CD8-positive, alpha-beta memory T cell (primary cell): ENCODE measurements around the gene CUL3. TPM values are rescaled to one million over a fixed set of nuclear protein-coding genes. Genes with fewer than 3 reads are reported as not detected.

Source experiments
- CTCF ChIA-PET: fragments of 350-600 bp; sonication (Branson Sonifier 250); formaldehyde crosslinking; loops from one replicate; lab custom pipeline; 2021; ENCODE audit warnings: antibody characterized with exemption; lab: Charles Lee
- POLR2A ChIA-PET: fragments of 350-600 bp; sonication (Branson Sonifier 250); formaldehyde crosslinking; loops from one replicate; lab custom pipeline; 2021; ENCODE audit warnings: antibody characterized with exemption; lab: Charles Lee
- DNase-seq, 5 donors: peaks; one replicate each; pipeline versions ENCODE4 v3.0.0 to v3.0.0-alpha.2; 2020 to 2022; ENCODE audit warnings: mixed read lengths in 1 of 5
- H3K27ac ChIP-seq: one replicate; pipeline ENCODE4 v1.7.0; 2013; ENCODE audit warnings: low read depth, mild to moderate bottlenecking, low read length, moderate library complexity
- H3K27me3 ChIP-seq: 2 replicates; pipeline ENCODE4 v1.7.0; 2013; ENCODE audit warnings: low read length, mild to moderate bottlenecking; ENCODE audit not compliant: insufficient read depth, poor library complexity, severe bottlenecking
- H3K36me3 ChIP-seq: 2 replicates; pipeline ENCODE4 v1.7.0; 2013; ENCODE audit warnings: mild to moderate bottlenecking, low read length, moderate library complexity; ENCODE audit not compliant: insufficient read depth
- H3K4me1 ChIP-seq: 2 replicates; pipeline ENCODE4 v1.7.0; 2013; ENCODE audit warnings: mild to moderate bottlenecking, low read length, moderate library complexity; ENCODE audit not compliant: insufficient read depth
- H3K4me3 ChIP-seq: 2 replicates; pipeline ENCODE4 v1.7.0; 2013; ENCODE audit warnings: mild to moderate bottlenecking, low read length
- H3K9me3 ChIP-seq: 2 replicates; pipeline ENCODE4 v1.7.0; 2013; ENCODE audit warnings: mild to moderate bottlenecking, low read length
- H3K27ac Mint-ChIP-seq, 8 donors: one replicate each; pipeline ENCODE4 v1.8.0; 2020 to 2021; ENCODE audit warnings: mixed read lengths in 8 of 8, mild to moderate bottlenecking in 6 of 8, inconsistent platforms in 3 of 8, moderate library complexity in 3 of 8
- H3K27me3 Mint-ChIP-seq, 2 donors: one replicate each; pipeline ENCODE4 v1.8.0; 2020 to 2021; ENCODE audit warnings: mixed read lengths in 2 of 2, mild to moderate bottlenecking in 1 of 2, moderate library complexity in 1 of 2
- H3K36me3 Mint-ChIP-seq, 3 donors: one replicate each; pipeline ENCODE4 v1.8.0; 2020 to 2021; ENCODE audit warnings: mixed read lengths in 3 of 3, inconsistent platforms in 1 of 3, mild to moderate bottlenecking in 1 of 3
- H3K4me1 Mint-ChIP-seq, 3 donors: one replicate each; pipeline ENCODE4 v1.8.0; 2020 to 2021; ENCODE audit warnings: mixed read lengths in 3 of 3, inconsistent platforms in 1 of 3, mild to moderate bottlenecking in 1 of 3
- H3K4me3 Mint-ChIP-seq, 7 donors: one replicate each; pipeline ENCODE4 v1.8.0; 2020 to 2021; ENCODE audit warnings: mixed read lengths in 7 of 7, mild to moderate bottlenecking in 6 of 7, moderate library complexity in 4 of 7, inconsistent platforms in 2 of 7
- H3K9me3 Mint-ChIP-seq, 5 donors: one replicate each; pipeline ENCODE4 v1.8.0; 2020 to 2022; ENCODE audit warnings: mixed read lengths in 5 of 5, mild to moderate bottlenecking in 3 of 5, moderate library complexity in 2 of 5, inconsistent platforms in 1 of 5
- polyA plus RNA-seq: library from polyadenylated mRNA; unstranded; fragments of 300-500 nt; fragmentation: Illumina TruSeq; gene quantifications from one replicate; pipeline ENCODE4 v1.2.3, GENCODE V29; 2021
- total RNA-seq, 2 experiments: library from RNA; stranded (reverse); gene quantifications; one replicate each; pipeline ENCODE4 v1.2.3, GENCODE V29; 2021

Gene CUL3
- total and polyA plus RNA-seq, 3 experiments from 2014 or later, result 58.1 to 104 (median 100) TPM

GRCh38 chr2:224440988-224441387 is 144.2 kb downstream of the CUL3 start:
- no peak for DNase-seq
- Histone ChIP-seq H3K9me3 (no peaks in the 10 kb centered on the region), H3K27me3 (no peaks in the 10 kb centered on the region), H3K4me1 (no peaks in the 10 kb centered on the region), H3K36me3 (no peaks in the 10 kb centered on the region), H3K27ac (no peak overlapping the region), H3K4me3 (no peak overlapping the region)
- ChIA-PET CTCF (interaction anchor here (1.3 kb wide), 1 partner anchor 16 kb away, joined by 3 read pairs; no protein-coding TSS in a partner anchor), POLR2A (no interaction called here)
- Mint-ChIP-seq H3K36me3 (no peaks in the 10 kb centered on the region), H3K27me3 (peaks cover 38 to 56% of the 10 kb centered on the region in 2 donors), H3K4me1 (peaks cover 9 to 22% (median 15%) of the 10 kb centered on the region in 3 donors), H3K4me3 (peak overlapping the region in 2 of 7 donors; percentile 9 to 68), H3K9me3 (no peaks in the 10 kb centered on the region), H3K27ac (peak overlapping the region in 1 of 8 donors; percentile 17)

DNA sequence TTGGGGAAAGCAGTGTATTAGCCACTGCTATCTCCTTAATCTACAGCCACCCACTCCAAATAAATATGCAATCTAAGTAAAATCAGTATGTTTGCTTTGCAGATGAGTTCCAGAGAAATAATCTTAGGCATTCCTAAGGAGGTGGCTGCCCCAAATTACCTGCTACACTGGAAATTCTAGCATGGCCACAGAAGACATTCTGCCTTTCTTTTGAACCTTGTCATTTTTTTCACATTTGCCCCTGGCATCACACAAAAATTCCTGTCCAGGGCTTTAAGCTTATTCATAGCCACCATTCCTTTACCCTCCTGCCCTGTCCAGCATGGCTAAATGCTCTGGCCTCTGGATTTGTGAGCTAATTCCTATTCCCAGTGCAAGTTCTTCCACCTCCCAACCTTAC is 146.4 kb downstream of the CUL3 start:
- Mint-ChIP-seq H3K4me3 (no peak overlapping the region), H3K4me1 (peaks cover 8 to 19% (median 15%) of the 10 kb centered on the region in 3 donors), H3K27me3 (peaks cover 27 to 64% of the 10 kb centered on the region in 2 donors), H3K27ac (no peak overlapping the region), H3K36me3 (peaks cover 0 to under 1% (median 0%) of the 10 kb centered on the region in 3 donors), H3K9me3 (no peaks in the 10 kb centered on the region)
- no peak overlapping the region for H3K27ac ChIP-seq
- POLR2A ChIA-PET, result no interaction called here
- H3K4me1 ChIP-seq, result no peaks in the 10 kb centered on the region
- CTCF ChIA-PET, result no interaction called here
- H3K27me3 ChIP-seq, result no peaks in the 10 kb centered on the region
- no peaks in the 10 kb centered on the region for H3K9me3 ChIP-seq
- no peak for DNase-seq
- H3K36me3 ChIP-seq, result no peaks in the 10 kb centered on the region
- H3K4me3 ChIP-seq, result no peak overlapping the region

GRCh38 chr2:224436634-224437033 is 148.5 kb downstream of the CUL3 start:
- H3K4me3 Mint-ChIP-seq, result no peak overlapping the region
- ChIA-PET CTCF (no interaction called here), POLR2A (no interaction called here)
- peaks cover 0 to 6% (median 5%) of the 10 kb centered on the region in 3 donors for H3K4me1 Mint-ChIP-seq
- no peak overlapping the region for H3K27ac Mint-ChIP-seq
- Histone ChIP-seq H3K4me3 (no peak overlapping the region), H3K27me3 (no peaks in the 10 kb centered on the region), H3K4me1 (no peaks in the 10 kb centered on the region), H3K27ac (no peak overlapping the region), H3K36me3 (no peaks in the 10 kb centered on the region), H3K9me3 (no peaks in the 10 kb centered on the region)
- no peaks in the 10 kb centered on the region for H3K9me3 Mint-ChIP-seq
- DNase-seq, result no peak
- peaks cover 0 to 3% (median 0%) of the 10 kb centered on the region in 3 donors for H3K36me3 Mint-ChIP-seq
- peaks cover 24 to 54% of the 10 kb centered on the region in 2 donors for H3K27me3 Mint-ChIP-seq

DNA sequence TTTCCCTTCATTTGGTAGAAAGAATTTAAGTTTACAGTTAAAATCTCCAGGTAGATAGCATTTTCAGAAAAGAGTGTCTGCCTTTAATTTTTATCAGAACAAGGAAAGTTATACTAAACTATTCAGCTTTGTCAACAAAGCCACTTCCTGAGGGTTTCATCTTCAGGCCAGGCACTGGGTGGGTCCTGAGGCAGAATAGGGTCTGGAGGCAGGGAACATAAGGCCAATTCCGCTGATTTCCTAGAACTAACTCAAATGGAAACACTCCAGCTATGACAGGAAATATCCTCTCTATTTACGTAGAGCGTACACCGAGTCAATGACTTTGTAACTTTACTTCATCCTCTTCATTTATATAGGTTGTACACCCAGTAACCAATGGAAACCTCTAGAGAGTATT is 150.5 kb downstream of the CUL3 start:
- Mint-ChIP-seq H3K27me3 (peaks cover 18 to 38% of the 10 kb centered on the region in 2 donors), H3K9me3 (no peaks in the 10 kb centered on the region), H3K27ac (no peak overlapping the region), H3K4me3 (no peak overlapping the region), H3K36me3 (peaks cover 0 to 3% (median 0%) of the 10 kb centered on the region in 3 donors), H3K4me1 (no peaks in the 10 kb centered on the region)
- POLR2A ChIA-PET, result no interaction called here
- Histone ChIP-seq H3K4me3 (no peak overlapping the region), H3K27ac (no peak overlapping the region), H3K4me1 (no peaks in the 10 kb centered on the region), H3K36me3 (no peaks in the 10 kb centered on the region), H3K27me3 (no peaks in the 10 kb centered on the region), H3K9me3 (no peaks in the 10 kb centered on the region)
- CTCF ChIA-PET, result interaction anchor here (0.7 to 1.5 kb wide), 2 partner anchors 15 to 53 kb away, joined by 3 read pairs; no protein-coding TSS in a partner anchor
- DNase-seq, result no peak

DNA sequence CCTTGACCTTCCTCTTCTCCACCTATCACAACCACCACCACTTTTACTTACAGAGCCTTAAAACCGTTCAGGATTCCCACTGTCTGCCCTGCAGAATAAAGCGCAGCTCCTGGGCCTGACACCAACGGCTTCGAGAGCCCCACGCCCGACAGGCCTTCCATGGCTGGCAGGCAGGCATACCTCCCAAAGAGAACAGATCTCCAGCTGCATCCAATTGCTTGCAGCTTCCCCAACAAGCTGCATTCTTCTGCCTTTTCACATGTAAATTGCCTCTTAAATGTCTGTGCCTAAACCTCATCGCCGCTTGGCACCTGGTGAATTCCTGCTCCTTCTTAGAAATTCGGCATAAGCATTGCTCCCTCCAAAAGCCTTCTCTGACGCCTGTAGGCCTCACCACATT is 151.7 kb downstream of the CUL3 start:
- Mint-ChIP-seq H3K4me1 (no peaks in the 10 kb centered on the region), H3K36me3 (peaks cover 0 to 3% (median 0%) of the 10 kb centered on the region in 3 donors), H3K27me3 (peaks cover 17 to 34% of the 10 kb centered on the region in 2 donors), H3K9me3 (peaks cover 0 to 2% (median 0%) of the 10 kb centered on the region in 5 donors), H3K4me3 (no peak overlapping the region), H3K27ac (no peak overlapping the region)
- ChIA-PET CTCF (no interaction called here), POLR2A (no interaction called here)
- no peak overlapping the region for H3K4me3 ChIP-seq
- H3K27ac ChIP-seq, result no peak overlapping the region
- no peak for DNase-seq
- no peaks in the 10 kb centered on the region for H3K9me3 ChIP-seq
- no peaks in the 10 kb centered on the region for H3K27me3 ChIP-seq
- no peaks in the 10 kb centered on the region for H3K36me3 ChIP-seq
- H3K4me1 ChIP-seq, result no peaks in the 10 kb centered on the region

DNA sequence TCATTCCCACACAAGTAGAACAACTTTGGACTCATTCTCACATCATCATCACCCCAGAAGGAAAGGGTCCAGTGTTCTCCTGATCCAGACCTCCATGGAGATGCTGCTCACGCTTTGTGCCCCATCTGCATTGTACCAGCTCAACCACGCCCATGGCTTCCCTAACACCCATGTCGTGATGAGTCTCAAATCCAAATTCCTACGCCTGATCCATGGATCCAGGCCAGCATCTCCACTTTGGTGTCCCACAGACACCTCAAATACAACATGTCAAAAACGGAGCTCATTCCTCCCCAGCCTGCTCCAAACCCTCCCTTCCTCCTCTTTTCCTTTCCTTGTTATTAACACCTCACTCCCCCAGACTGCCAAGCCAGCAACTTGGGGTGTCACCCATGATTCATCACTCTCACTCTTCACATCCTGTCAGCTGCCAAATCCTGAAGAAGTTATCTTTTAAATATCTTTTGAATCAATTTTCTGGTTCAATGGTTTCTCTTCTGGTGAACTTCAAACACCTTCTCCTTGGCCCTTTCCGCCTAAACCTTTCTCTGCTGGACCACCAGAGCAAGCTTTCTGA is 153.1 kb downstream of the CUL3 start:
- H3K27ac Mint-ChIP-seq, result peak overlapping the region in 1 of 8 donors; percentile 12
- H3K4me3 Mint-ChIP-seq, result no peak overlapping the region
- Histone ChIP-seq H3K36me3 (no peaks in the 10 kb centered on the region), H3K4me3 (no peak overlapping the region), H3K4me1 (no peaks in the 10 kb centered on the region), H3K27ac (no peak overlapping the region), H3K27me3 (no peaks in the 10 kb centered on the region), H3K9me3 (no peaks in the 10 kb centered on the region)
- peaks cover 14 to 34% of the 10 kb centered on the region in 2 donors for H3K27me3 Mint-ChIP-seq
- H3K9me3 Mint-ChIP-seq, result peaks cover 0 to 2% (median 0%) of the 10 kb centered on the region in 5 donors
- no peaks in the 10 kb centered on the region for H3K4me1 Mint-ChIP-seq
- DNase-seq, result no peak
- CTCF ChIA-PET, result no interaction called here
- H3K36me3 Mint-ChIP-seq, result peaks cover 0 to 3% (median 0%) of the 10 kb centered on the region in 3 donors
- POLR2A ChIA-PET, result no interaction called here

DNA sequence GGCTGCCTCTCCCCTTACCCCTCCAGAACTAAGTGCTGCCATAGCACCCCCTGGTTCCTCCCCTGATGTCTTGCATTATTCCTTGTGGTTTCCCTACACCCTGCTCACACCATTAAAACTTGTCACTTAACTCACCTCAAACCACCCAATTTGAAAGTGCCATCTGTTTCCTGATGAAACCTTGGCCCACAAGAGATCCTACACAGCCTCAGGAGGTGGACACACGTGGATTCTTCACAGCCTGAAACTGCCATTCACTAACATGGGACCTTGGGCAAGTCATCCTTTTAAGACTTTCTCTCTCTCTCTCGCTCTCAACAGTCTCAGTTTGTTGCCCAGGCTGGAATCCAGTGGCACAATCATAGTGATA is 155.7 kb downstream of the CUL3 start:
- CTCF ChIA-PET, result no interaction called here
- H3K27ac Mint-ChIP-seq, result peak overlapping the region in 1 of 8 donors; percentile 21

GRCh38 chr2:224428787-224429440 is 156.2 kb downstream of the CUL3 start:
- Histone ChIP-seq H3K27ac (no peak overlapping the region), H3K27me3 (no peaks in the 10 kb centered on the region), H3K4me3 (no peak overlapping the region), H3K36me3 (no peaks in the 10 kb centered on the region), H3K4me1 (no peaks in the 10 kb centered on the region), H3K9me3 (no peaks in the 10 kb centered on the region)
- Mint-ChIP-seq H3K4me1 (no peaks in the 10 kb centered on the region), H3K27me3 (peaks cover 10 to 12% of the 10 kb centered on the region in 2 donors), H3K4me3 (no peak overlapping the region), H3K9me3 (peaks cover 0 to 4% (median 3%) of the 10 kb centered on the region in 5 donors), H3K36me3 (peaks cover 0 to 3% (median 3%) of the 10 kb centered on the region in 3 donors), H3K27ac (peak overlapping the region in 1 of 8 donors; percentile 21)
- ChIA-PET CTCF (no interaction called here), POLR2A (no interaction called here)
- DNase-seq, result no peak

More for the DNA sequence above, 155.7 kb downstream of the CUL3 start:
- H3K27ac ChIP-seq, result no peak overlapping the region
- H3K36me3 Mint-ChIP-seq, result peaks cover 0 to 3% (median 3%) of the 10 kb centered on the region in 3 donors
- POLR2A ChIA-PET, result no interaction called here
- H3K9me3 ChIP-seq, result no peaks in the 10 kb centered on the region
- peaks cover 0 to 4% (median 1%) of the 10 kb centered on the region in 5 donors for H3K9me3 Mint-ChIP-seq
- H3K4me3 ChIP-seq, result no peak overlapping the region
- H3K36me3 ChIP-seq, result no peaks in the 10 kb centered on the region
- H3K4me1 ChIP-seq, result no peaks in the 10 kb centered on the region
- no peak overlapping the region for H3K4me3 Mint-ChIP-seq
- no peaks in the 10 kb centered on the region for H3K27me3 ChIP-seq
- DNase-seq, result no peak
- peaks cover 12 to 14% of the 10 kb centered on the region in 2 donors for H3K27me3 Mint-ChIP-seq
- no peaks in the 10 kb centered on the region for H3K4me1 Mint-ChIP-seq
